Thyroid gland (tissue), 4 donors: Measurements from ENCODE around the gene CTSL. TPM values are rescaled to one million over a fixed set of nuclear protein-coding genes. Genes with fewer than 3 reads are reported as not detected.

Experiments
- DNase-seq, 2 donors: peaks; one replicate each; pipeline ENCODE4 v3.0.0-alpha.2; 2019
- H3K27ac ChIP-seq, 3 donors: fragments of 200-600 bp; sonication (generic); 1 replicate in 2 of 3; 2 replicates in 1 of 3; pipeline ENCODE4 v1.5.1; 2016 to 2019; ENCODE audit warnings: mild to moderate bottlenecking in 1 of 3, moderate library complexity in 1 of 3
- H3K27me3 ChIP-seq: fragments of 200-600 bp; sonication (generic); one replicate; pipeline ENCODE4 v1.5.1; 2019
- H3K36me3 ChIP-seq, 2 donors: fragments of 200-600 bp; sonication (generic); one replicate each; pipeline ENCODE4 v1.5.1; 2016 to 2019
- H3K4me1 ChIP-seq, 2 donors: fragments of 200-600 bp; sonication (generic); one replicate each; pipeline ENCODE4 v1.5.1; 2017 to 2019
- H3K4me3 ChIP-seq, 3 donors: fragments of 200-600 bp; sonication (generic); replicated peaks in 1 of 3; 1 replicate in 2 of 3; 2 replicates in 1 of 3; pipeline ENCODE4 v1.5.1; 2016; ENCODE audit warnings: mild to moderate bottlenecking in 1 of 3
- H3K9me3 ChIP-seq: fragments of 200-600 bp; sonication (generic); one replicate; pipeline ENCODE4 v1.5.1; 2017
- CTCF ChIP-seq, 6 experiments: fragments of 200-600 bp in 3 of 6; fragments of 450-650 bp in 3 of 6; sonication (generic) in 3 of 6; IDR thresholded peaks; one replicate each; pipeline ENCODE4 v1.5.1; 2016 to 2019; ENCODE audit warnings: antibody characterized with exemption in 6 of 6, mild to moderate bottlenecking in 2 of 6, inconsistent platforms in 1 of 6, moderate library complexity in 1 of 6
- POLR2A ChIP-seq, 2 donors: fragments of 450-650 bp; IDR thresholded peaks; one replicate each; pipeline ENCODE4 v1.6.1; 2017; ENCODE audit warnings: antibody characterized with exemption in 2 of 2, mild to moderate bottlenecking in 2 of 2, moderate library complexity in 1 of 2
- WGBS, 2 donors: methylation state at CpG; one replicate each; pipeline ENCODE4 v1.1.5; 2017; 5-methylcytosine and 5-hydroxymethylcytosine counted together
- intact Hi-C: fragments of 100-400 bp; cut with DNase I; formaldehyde crosslinking; loops from one replicate; pipeline ENCODE4 v1.15.1; 2023
- total RNA-seq, 4 donors: library from RNA; depleted of rRNA; stranded (reverse); fragments of >200 nt; gene quantifications; one replicate each; pipeline ENCODE4 v1.2.3, GENCODE V29; 2016

Gene CTSL
- total RNA-seq, 4 donors from 2014 or later = 62.0 to 172 (median 112) TPM

- H3K9me3 ChIP-seq = no peaks in the 10 kb centered on the region
- H3K27ac ChIP-seq = no peak overlapping the region
- 90 to 93% methylated on average over 2 of the region's 2 CpGs for WGBS, 2 donors
- DNase-seq = no peak
- H3K4me1 ChIP-seq = peaks cover 9 to 12% of the 10 kb centered on the region in 2 donors
- no peak for TF ChIP-seq POLR2A (IDR thresholded peaks at IDR 0.05)
- TF ChIP-seq CTCF (IDR thresholded peaks at IDR 0.05) = no peak
- no peak overlapping the region for H3K4me3 ChIP-seq
- H3K36me3 ChIP-seq = peaks cover 15 to 29% of the 10 kb centered on the region in 2 donors
- intact Hi-C loops = no loop called here
- H3K27me3 ChIP-seq = no peaks in the 10 kb centered on the region
These were observed 5.4 kb downstream of the CTSL start for GRCh38 chr9:87731321-87731720.

GRCh38 chr9:87732344-87732743, 6.4 kb downstream of the CTSL start:
- intact Hi-C loops = no loop called here
- Histone ChIP-seq H3K9me3 (no peaks in the 10 kb centered on the region), H3K36me3 (peaks cover 15 to 29% of the 10 kb centered on the region in 2 donors), H3K27me3 (no peaks in the 10 kb centered on the region), H3K4me3 (no peak overlapping the region), H3K27ac (no peak overlapping the region), H3K4me1 (peaks cover 0 to 3% of the 10 kb centered on the region in 2 donors)
- WGBS, 2 donors = 89 to 93% methylated on average over 1 of the region's 1 CpG
- DNase-seq = no peak
- TF ChIP-seq POLR2A (IDR thresholded peaks at IDR 0.05) (no peak), CTCF (IDR thresholded peaks at IDR 0.05) (no peak)

- no peak for DNase-seq
- H3K36me3 ChIP-seq = peaks cover 12 to 29% of the 10 kb centered on the region in 2 donors
- intact Hi-C loops = no loop called here
- no peak overlapping the region for H3K27ac ChIP-seq
- H3K4me1 ChIP-seq = no peaks in the 10 kb centered on the region
- H3K27me3 ChIP-seq = no peaks in the 10 kb centered on the region
- TF ChIP-seq POLR2A (IDR thresholded peaks at IDR 0.05) (no peak), CTCF (IDR thresholded peaks at IDR 0.05) (no peak)
- no peaks in the 10 kb centered on the region for H3K9me3 ChIP-seq
- WGBS, 2 donors = 75 to 77% methylated on average over 3 of the region's 3 CpGs
- no peak overlapping the region for H3K4me3 ChIP-seq
These were observed 6.8 kb downstream of the CTSL start for GRCh38 chr9:87732756-87733155.

GRCh38 chr9:87733273-87734052, 7.5 kb downstream of the CTSL start:
- no peak for TF ChIP-seq CTCF (IDR thresholded peaks at IDR 0.05)
- intact Hi-C loops = no loop called here
- no peak for DNase-seq
- H3K4me1 ChIP-seq = no peaks in the 10 kb centered on the region
- no peak overlapping the region for H3K4me3 ChIP-seq
- no peaks in the 10 kb centered on the region for H3K27me3 ChIP-seq
- H3K27ac ChIP-seq = no peak overlapping the region
- WGBS, 2 donors = 91% methylated on average over 7 of the region's 7 CpGs
- H3K9me3 ChIP-seq = no peaks in the 10 kb centered on the region
- H3K36me3 ChIP-seq = peaks cover 5 to 28% of the 10 kb centered on the region in 2 donors

GRCh38 chr9:87734106-87734505, 8.2 kb downstream of the CTSL start:
- DNase-seq = no peak
- no peaks in the 10 kb centered on the region for H3K4me1 ChIP-seq
- no peaks in the 10 kb centered on the region for H3K27me3 ChIP-seq
- TF ChIP-seq POLR2A (IDR thresholded peaks at IDR 0.05) (no peak), CTCF (IDR thresholded peaks at IDR 0.05) (no peak)
- intact Hi-C loops = no loop called here
- no peaks in the 10 kb centered on the region for H3K9me3 ChIP-seq
- H3K27ac ChIP-seq = no peak overlapping the region
- WGBS, 2 donors = 48 to 56% methylated on average over 2 of the region's 2 CpGs
- H3K36me3 ChIP-seq = peaks cover 5 to 23% of the 10 kb centered on the region in 2 donors
- no peak overlapping the region for H3K4me3 ChIP-seq
